ENCODE results near the gene CMIP.
A peak's percentile ranks its signal among the peaks of the same experiment; 100 is the strongest.

Gene CMIP

GRCh38 chr16:81695321-81696165 lies 250.9 kb downstream of the CMIP start:
- DNase-seq = no peak

- no peak for DNase-seq
These were observed 251.8 kb downstream of the CMIP start for GRCh38 chr16:81696166-81696960.

DNA sequence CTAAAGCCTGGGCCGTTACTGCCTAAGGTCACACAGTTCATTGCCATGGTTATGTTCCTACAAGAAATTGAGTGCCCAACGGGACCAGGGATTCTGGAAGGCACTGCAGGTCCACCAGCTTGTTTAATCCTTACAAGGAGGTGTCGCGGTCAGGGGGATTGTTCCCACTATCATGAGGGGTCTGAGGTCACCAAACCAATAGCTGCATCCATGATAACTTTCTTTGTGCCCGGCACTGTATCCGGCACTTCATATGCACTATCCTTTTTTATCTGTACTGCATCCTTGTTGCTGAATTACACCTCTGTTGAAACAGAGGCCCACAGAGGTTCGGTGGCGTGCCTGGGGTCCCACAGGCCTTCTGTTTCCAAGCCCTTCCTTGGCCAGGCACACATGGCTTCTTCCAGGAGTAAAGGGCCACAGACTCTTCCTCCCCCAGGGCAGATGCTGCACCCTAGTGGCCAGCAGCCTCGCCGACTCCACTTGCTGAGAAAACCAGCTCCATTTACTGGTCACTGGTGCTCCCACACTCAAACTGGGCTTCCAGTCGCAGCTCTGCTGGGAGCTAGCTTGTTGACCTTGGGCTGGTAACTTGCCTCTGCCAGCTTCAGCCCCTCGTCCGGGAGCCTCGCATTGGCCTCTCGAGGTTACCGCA lies 252.5 kb downstream of the CMIP start:
- peak in 1 of 2 experiments; percentile 36 for DNase-seq

GRCh38 chr16:81697616-81698309 lies 253.2 kb downstream of the CMIP start:
- DNase-seq = no peak

GRCh38 chr16:81698310-81698641 lies 253.7 kb downstream of the CMIP start:
- DNase-seq = no peak

DNA sequence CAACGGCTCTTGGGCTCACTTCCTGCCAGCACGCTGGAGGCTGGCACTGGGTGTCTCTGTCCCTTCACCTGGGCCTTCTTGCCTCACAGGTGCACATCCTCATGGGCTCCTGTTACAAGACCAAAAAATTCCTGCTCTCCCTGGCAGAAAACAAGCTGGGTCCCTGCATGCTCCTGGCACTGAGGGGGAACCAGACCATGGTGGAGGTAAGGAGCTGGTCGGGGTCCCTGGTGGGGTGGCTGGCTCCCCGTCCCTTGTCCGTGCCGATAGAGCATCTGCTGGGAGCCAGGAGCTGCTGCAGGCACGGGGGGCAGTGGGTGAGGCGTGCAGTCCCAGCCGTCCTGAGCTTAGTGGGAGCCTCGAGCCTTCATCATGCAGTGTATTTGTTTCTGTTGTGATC lies 255.0 kb downstream of the CMIP start:
- no peak for DNase-seq

DNA sequence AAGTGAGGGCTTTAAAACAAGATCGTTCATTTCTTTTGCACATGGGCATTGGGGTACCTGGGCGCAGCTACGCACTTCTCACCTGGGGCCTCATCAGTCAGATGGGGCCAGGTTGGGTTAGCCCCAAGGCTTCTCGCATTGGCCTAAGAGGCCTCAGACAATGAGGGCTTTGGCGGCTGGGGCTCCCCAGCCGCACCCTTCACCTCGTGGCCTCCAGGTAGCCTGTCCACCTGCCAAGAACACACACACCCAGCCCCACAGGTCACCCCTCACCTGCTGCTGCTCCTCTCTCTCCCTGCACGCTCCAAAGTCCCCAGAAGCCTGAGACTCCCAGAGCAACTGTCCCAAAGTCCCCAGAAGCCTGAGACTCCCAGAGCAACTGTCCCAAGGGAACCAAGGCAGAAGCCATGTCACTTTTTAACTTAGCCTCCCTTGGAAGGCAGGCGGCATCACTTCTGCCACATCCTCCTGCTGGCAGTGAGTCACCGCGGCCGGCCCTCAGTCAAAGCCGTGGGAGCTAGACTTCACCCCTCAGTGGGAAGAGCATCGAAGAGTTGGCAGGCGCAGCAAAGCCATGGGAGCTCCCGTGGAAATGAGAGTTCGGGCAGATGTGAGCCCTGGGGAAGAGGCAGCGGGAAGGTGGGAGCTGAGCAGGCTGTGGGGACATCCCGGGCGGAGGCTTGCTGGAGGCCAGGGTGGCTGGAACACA lies 255.6 kb downstream of the CMIP start:
- DNase-seq = no peak

DNA sequence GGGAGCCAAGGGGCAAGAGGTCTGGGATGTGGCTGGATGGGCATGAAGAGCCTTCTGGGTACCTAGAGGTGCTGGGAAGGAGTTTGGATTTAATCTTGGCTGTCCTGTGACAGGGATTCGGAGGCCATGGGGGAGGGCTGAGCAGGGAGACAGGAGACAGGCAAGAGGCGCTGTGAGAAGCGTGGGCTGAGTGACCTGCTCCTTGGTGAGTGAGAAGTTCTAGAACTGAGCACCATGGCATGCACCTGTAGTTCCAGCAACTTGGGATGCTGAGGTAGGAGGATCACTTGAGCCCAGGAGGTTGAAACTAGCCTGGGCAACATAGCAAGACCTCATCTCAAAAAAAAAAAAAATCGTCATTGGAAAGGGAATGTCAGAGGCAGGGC lies 256.2 kb downstream of the CMIP start:
- DNase-seq = no peak

DNA sequence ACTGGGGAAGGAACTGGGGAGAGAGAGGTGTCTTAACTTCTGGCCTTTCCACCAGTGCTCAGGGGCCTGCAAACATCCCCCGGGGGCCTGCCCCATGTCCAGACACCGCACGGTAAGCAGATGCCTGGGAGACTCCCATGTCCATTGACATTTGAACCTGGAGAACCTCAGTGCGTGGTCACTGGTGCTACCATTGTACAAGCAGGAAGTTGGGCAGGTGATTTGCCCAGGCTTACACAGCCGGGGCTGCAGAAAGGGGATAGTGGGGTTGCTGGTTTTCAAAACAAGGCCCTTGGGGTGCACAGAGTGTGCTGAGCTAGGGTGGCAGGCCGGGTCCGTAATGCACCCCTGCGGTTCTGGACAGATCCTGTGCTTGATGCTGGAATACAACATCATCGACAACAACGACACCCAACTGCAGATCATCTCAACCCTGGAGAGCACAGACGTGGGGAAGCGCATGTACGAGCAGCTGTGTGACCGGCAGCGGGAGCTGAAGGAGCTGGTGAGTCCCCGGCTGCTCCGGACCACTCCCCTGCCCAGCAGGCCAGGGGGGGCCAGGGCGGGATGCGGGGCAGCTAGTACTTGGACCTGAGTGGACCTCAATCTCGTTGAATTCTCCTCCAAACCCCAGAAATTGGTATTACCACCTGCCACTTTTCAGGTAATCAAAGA lies 256.8 kb downstream of the CMIP start:
- DNase-seq = no peak

DNA sequence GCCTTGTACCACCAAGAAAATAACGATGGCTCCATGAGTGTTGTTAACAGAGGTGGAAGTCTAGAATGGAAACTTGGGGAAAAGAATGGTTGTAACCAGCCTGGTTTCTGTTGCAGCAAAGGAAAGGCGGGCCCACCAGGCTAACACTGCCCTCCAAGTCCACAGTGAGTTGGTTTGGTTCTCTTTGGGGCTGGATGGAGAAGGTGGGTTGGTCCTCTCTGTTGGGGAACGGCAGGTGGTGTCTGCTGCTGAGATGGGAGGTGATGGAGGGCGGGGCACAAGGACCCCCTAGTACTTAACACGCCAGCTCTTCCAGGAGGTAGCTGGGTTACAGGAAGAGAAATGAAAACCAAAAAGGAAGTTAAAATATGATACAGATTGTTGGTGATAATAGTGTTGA lies 257.9 kb downstream of the CMIP start:
- DNase-seq = no peak

DNA sequence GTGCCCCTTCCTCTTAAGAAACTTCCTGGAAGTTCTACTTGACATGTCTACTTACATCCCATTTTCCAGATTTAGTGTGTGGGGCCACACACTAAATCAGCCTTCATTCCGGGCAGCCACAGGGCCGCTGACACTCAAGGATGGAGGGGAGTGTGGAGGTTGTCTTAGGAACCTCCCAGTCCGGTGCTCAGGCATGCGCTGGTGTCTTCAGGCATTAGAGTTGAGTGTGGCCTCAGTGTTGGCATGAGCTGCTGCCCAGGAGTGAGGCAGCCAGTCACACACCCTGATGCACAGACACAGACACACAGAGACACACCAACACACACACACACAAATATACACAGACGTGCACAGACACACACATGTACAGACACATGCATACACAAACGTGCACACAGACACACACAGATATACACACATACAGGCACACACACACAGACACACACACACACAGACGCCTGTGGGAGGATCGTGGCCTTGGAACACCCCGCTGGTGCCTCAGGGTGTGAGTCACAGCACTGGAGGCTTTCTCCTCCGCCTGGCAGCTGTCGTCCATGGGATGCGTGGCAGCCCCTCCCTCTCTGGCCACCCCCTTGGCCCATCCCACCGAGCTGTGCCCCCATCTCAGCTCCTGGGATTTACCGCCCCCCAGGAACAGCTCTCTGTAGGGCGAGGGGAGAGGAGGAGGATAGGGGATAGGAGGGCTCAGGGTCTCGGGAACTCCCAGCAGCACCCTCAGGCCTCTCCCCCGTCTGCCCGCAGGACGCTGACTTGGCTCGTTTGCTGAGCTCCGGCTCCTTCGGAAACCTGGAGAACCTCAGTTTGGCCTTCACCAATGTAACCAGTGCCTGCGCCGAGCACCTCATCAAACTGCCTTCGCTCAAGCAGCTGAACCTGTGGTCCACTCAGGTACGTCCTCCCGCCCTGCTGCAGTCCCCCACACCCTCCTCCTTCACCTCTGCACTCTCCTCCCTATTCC lies 258.9 kb downstream of the CMIP start:
- peak in 1 of 2 experiments; percentile 14 for DNase-seq

DNA sequence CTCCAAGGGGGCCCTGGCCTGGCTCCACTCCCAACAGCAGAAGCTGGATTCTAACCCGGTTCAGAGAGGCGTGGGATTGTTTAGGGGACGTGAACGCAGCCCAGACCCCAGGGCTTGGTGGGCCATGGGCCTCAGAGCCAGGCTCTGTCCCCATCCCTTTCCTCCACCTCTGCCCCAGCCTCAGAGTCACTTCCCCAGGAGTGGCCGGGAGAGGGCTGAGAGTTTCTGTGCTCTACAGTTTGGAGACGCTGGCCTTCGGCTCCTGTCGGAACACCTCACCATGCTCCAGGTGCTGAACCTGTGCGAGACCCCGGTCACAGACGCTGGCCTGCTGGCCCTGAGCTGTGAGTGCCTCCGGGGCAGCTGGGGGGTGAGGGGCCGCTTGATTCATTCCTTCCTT lies 260.7 kb downstream of the CMIP start:
- no peak for DNase-seq

DNA sequence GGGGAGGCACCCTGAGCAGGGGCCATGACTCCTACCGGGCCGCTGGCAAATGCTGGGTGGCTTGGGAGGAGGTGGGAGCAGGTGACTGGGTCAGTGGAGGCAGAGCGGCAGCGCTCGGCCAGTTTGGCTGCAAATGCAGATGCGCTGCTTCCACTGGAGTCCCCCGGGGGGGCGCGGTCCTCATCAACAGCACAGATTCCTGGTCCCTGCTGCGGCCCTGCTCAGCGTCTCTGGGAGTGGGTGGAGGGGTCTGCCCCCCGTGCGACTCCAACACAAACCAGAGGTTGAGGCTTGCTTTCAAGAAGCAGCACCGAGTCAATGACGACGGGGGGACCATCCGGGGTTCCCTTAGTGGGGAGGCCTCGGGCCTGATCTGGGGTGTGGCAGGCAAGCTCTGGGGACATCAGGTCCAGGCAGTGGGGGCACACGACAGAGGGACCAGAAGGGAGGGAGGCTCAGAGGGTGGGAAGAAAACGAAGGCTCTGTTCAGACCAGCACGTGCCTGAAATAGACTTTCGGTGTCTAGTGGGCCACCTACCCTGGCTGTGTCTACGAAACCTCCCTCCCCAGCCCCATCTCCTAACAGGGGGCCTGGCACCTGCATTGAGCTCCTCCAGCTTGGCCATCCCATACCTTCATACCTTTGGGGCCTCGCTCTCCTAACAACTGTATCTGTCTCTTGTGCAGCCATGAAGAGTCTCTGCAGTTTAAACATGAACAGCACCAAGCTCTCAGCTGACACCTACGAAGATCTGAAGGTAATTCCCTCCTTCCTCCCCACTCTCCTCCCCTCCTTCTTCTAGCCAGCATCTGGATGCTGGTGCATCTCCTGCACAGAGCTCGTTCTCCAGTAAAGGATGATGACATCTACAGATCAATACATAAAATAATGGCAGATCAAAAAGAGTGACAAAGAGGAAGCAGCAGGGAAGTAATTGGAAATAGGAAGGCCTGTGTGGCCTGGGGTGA lies 262.0 kb downstream of the CMIP start:
- DNase-seq = no peak

- no peak for DNase-seq
These were observed 263.0 kb downstream of the CMIP start for GRCh38 chr16:81707411-81708265.

GRCh38 chr16:81708266-81709015 lies 263.8 kb downstream of the CMIP start:
- no peak for DNase-seq

GRCh38 chr16:81709016-81709900 lies 264.6 kb downstream of the CMIP start:
- no peak for DNase-seq

DNA sequence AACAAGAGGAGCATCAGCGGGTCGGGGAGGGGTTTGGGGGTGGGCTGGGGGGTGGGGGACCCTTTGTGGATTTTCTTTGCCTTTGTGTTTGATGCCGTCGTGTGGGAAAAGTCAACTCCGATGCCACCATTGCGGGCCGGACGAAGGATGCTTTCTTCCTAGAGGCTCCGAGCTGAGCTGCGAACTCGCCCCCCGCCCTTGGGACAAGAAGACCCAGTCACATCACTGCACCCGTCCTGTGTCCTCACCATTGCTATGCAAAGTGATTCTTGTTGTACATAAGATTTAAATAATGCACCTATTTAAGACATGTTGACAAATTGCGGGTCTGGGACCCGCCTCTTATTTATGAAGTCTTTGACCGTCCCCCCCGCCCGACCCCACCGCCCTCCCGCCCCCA lies 265.4 kb downstream of the CMIP start:
- no peak for DNase-seq

Data from SW 1271 (cell line).